Activated CD8-positive, alpha-beta T cell treated with anti-CD3 and anti-CD28 coated beads for 36 hours (primary cell): ENCODE results near the gene MACROD1. TPM values are rescaled to one million over a fixed set of nuclear protein-coding genes. Genes with fewer than 3 reads are reported as not detected.

Experiments
- ATAC-seq: fragments of 200-7000 bp; cut with Tn5 transposase; one replicate; pipeline ENCODE4 v1.10.0; 2021; ENCODE audit warnings: mild to moderate bottlenecking, moderate library complexity
- CTCF ChIA-PET: fragments of 350-600 bp; sonication (Branson Sonifier 250); formaldehyde crosslinking; loops from one replicate; lab custom pipeline; 2021; ENCODE audit warnings: antibody characterized with exemption; lab: Charles Lee
- POLR2A ChIA-PET: fragments of 350-600 bp; sonication (Branson Sonifier 250); formaldehyde crosslinking; loops from one replicate; lab custom pipeline; 2021; ENCODE audit warnings: antibody characterized with exemption; lab: Charles Lee
- DNase-seq: peaks from one replicate; pipeline ENCODE4 v3.0.0-alpha.2; 2020
- H3K27ac Mint-ChIP-seq: one replicate; pipeline ENCODE4 v1.8.0; 2021; ENCODE audit warnings: mild to moderate bottlenecking, mixed read lengths
- H3K27me3 Mint-ChIP-seq: one replicate; pipeline ENCODE4 v1.8.0; 2021; ENCODE audit warnings: mixed read lengths
- H3K36me3 Mint-ChIP-seq: one replicate; pipeline ENCODE4 v1.8.0; 2021; ENCODE audit warnings: low read depth, mixed read lengths
- H3K4me1 Mint-ChIP-seq: one replicate; pipeline ENCODE4 v1.8.0; 2021; ENCODE audit warnings: low read depth, mixed read lengths
- H3K4me3 Mint-ChIP-seq: one replicate; pipeline ENCODE4 v1.8.0; 2021; ENCODE audit warnings: mild to moderate bottlenecking, moderate library complexity, mixed read lengths
- H3K9me3 Mint-ChIP-seq: one replicate; pipeline ENCODE4 v1.8.0; 2021; ENCODE audit warnings: mixed read lengths
- intact Hi-C: fragments of 100-400 bp; cut with micrococcal nuclease; formaldehyde crosslinking; loops from one replicate; pipeline ENCODE4 v1.10.0; 2022
- total RNA-seq, 2 experiments: library from RNA; stranded (reverse); gene quantifications; one replicate each; pipeline ENCODE4 v1.2.3, GENCODE V29; 2021
- TF ChIP-seq, protein P1 (sequence below): fragments of 200-600 bp; IDR thresholded peaks from one replicate; pipeline ENCODE4 v1.8.0; 2022; ENCODE audit warnings: antibody characterized with exemption, mild to moderate bottlenecking

MACROD1 gene
- total RNA-seq, 2 experiments from 2014 or later: 38.7 to 38.8 TPM

DNA sequence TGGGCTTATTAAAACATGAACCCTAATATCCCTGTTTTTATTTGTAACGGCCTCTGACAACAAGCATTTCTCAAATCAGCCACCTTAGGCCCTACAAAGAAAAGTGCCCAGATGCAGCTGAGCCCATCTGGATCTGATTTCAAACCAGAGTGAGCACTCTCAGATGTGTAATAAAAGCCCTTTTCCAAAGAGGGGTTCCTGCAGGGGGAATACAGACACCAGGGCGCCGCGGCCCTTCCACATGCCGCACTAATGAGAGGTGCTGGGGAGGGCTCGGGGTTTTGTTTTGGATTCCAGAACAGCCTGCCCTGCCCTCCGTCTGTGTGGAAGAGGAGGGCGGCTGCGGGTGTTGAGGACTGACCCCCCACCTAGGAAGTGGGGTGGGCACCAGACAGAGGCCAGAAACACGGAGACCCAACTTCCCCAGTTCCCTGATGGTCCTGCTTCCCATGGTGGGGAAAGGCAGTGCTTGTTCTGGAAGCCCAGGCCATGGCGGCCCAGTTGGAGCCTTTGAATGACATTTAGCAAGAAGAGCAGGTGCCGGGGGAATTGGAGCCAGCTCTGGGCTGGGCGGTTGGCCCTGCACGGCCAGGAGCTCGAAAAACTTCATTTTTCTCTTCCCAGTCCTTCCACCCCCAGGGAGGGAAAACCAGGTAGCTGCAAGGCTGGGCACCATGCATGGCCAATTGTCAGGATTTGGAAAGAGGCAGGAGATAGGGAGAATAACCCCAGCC is 63.7 kb downstream of the MACROD1 start:
- H3K9me3 Mint-ChIP-seq: no peaks in the 10 kb centered on the region
- H3K27ac Mint-ChIP-seq: no peak overlapping the region
- H3K4me3 Mint-ChIP-seq: no peak overlapping the region
- DNase-seq: no peak
- H3K36me3 Mint-ChIP-seq: no peaks in the 10 kb centered on the region
- intact Hi-C loops: no loop called here
- H3K4me1 Mint-ChIP-seq: no peaks in the 10 kb centered on the region
- no peak for ATAC-seq
- no peaks in the 10 kb centered on the region for H3K27me3 Mint-ChIP-seq
- TF ChIP-seq, protein P1, sequence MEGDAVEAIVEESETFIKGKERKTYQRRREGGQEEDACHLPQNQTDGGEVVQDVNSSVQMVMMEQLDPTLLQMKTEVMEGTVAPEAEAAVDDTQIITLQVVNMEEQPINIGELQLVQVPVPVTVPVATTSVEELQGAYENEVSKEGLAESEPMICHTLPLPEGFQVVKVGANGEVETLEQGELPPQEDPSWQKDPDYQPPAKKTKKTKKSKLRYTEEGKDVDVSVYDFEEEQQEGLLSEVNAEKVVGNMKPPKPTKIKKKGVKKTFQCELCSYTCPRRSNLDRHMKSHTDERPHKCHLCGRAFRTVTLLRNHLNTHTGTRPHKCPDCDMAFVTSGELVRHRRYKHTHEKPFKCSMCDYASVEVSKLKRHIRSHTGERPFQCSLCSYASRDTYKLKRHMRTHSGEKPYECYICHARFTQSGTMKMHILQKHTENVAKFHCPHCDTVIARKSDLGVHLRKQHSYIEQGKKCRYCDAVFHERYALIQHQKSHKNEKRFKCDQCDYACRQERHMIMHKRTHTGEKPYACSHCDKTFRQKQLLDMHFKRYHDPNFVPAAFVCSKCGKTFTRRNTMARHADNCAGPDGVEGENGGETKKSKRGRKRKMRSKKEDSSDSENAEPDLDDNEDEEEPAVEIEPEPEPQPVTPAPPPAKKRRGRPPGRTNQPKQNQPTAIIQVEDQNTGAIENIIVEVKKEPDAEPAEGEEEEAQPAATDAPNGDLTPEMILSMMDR: no peak
- ChIA-PET POLR2A (no interaction called here), CTCF (interaction anchor here (0.7 kb wide), 1 partner anchor 107 kb away, joined by 3 read pairs; no protein-coding TSS in a partner anchor)

DNA sequence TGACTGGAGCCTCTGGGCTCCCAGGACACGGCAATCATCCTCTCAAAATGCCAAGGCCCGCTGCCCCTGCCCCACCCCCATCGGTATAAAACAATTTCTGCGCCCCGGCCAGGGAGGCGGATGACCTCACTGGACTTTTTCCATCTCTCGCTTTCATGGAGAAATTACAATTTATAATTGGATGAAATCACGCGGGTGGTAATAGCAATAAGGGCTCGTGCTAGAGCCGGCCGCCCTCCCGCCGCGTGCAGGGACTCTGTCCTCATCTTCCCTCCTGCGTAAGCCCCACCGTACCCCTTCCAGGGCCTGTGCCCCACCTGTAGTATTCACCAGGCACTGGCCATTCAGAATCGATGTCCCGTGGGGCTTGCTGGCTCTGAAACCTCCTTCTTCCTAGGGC is 64.5 kb downstream of the MACROD1 start:
- ChIA-PET CTCF (no interaction called here), POLR2A (no interaction called here)
- Mint-ChIP-seq H3K4me3 (no peak overlapping the region), H3K4me1 (no peaks in the 10 kb centered on the region), H3K27ac (no peak overlapping the region), H3K9me3 (no peaks in the 10 kb centered on the region), H3K36me3 (no peaks in the 10 kb centered on the region), H3K27me3 (no peaks in the 10 kb centered on the region)
- no peak for ATAC-seq
- intact Hi-C loops: no loop called here
- TF ChIP-seq, protein P1: no peak
- DNase-seq: no peak

DNA sequence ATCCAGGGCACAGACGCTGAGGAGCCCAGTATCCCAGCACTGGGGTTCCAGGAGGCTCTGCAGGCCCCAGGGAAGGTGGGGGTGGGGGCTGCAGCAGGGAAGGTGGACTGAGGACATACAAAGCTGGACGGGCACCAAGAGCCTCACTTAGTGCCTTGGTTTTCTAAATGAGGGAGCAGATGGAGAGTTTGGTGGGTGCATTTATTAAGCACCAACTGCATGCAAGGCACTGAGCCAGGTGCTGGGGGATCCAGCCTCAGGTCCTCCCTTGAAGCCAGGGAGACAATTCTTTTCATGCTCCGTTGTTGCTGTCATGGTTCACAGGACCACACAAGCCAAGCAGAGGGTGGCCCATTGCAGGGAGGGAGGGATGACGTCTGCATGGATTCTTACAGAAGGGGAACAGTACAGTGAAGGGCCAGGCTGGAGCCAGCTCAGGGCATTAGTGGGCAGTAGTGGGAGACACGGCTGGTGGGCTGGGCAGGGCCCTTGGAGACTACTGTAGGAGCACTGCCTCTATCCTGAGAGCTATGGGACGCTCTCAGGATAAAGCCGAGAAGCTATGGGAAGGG is 65.0 kb downstream of the MACROD1 start:
- ChIA-PET POLR2A (interaction anchor here (0.5 to 0.9 kb wide), 2 partner anchors 15 to 566 kb away, joined by 3 to 5 read pairs; no protein-coding TSS in a partner anchor), CTCF (no interaction called here)
- Mint-ChIP-seq H3K4me3 (no peak overlapping the region), H3K36me3 (no peaks in the 10 kb centered on the region), H3K4me1 (no peaks in the 10 kb centered on the region), H3K27me3 (no peaks in the 10 kb centered on the region), H3K9me3 (no peaks in the 10 kb centered on the region), H3K27ac (no peak overlapping the region)
- ATAC-seq: no peak
- TF ChIP-seq, protein P1: no peak
- intact Hi-C loops: no loop called here
- no peak for DNase-seq

DNA sequence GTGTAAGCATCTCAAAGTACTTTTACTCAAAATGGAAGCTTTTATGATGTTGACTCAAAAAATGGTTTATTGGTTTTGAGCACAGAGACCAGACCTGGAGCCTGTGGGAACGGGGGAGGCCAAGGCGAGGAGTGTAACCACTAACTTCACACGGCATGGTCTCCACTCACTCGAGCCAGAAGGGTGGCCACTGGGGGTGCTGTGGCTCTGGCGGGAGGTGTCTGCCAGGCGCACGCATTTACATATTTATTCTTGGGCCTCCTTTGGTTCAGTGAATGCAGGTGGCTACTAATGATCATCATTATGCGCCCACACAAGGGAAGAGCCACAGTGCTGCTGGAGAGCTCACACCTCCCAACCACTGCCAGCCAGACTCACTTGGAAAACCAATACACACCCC is 65.6 kb downstream of the MACROD1 start:
- intact Hi-C loops: no loop called here
- no peak overlapping the region for H3K4me3 Mint-ChIP-seq
- DNase-seq (no peak), ATAC-seq (no peak)
- H3K36me3 Mint-ChIP-seq: no peaks in the 10 kb centered on the region
- no peaks in the 10 kb centered on the region for H3K4me1 Mint-ChIP-seq
- H3K9me3 Mint-ChIP-seq: no peaks in the 10 kb centered on the region
- ChIA-PET CTCF (no interaction called here), POLR2A (interaction anchor here (0.5 to 0.9 kb wide), 2 partner anchors 14 to 565 kb away, joined by 3 to 5 read pairs; no protein-coding TSS in a partner anchor)
- H3K27ac Mint-ChIP-seq: no peak overlapping the region
- TF ChIP-seq, protein P1: no peak
- no peaks in the 10 kb centered on the region for H3K27me3 Mint-ChIP-seq

DNA sequence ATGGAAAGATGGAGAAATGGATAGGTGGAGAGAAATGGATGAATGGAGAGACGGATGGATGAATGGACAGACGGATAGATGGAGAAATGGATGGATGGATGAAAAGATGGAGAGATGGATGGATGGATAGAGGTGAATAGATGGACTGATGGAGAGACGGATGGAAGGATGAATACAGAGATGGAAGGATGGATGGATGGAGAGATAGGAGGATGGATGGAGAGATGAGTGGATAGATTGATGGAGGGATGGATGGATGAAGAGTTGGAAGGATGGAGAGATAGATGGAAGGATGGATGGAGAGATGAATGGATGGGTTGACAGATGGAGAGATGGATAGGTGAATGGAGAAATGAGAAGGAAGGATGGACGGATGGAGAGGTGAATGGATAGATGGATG is 66.5 kb downstream of the MACROD1 start:
- CTCF ChIA-PET: no interaction called here
- H3K4me3 Mint-ChIP-seq: no peak overlapping the region
- no peaks in the 10 kb centered on the region for H3K27me3 Mint-ChIP-seq
- TF ChIP-seq, protein P1: peak; percentile 47
- DNase-seq (no peak), ATAC-seq (no peak)
- H3K27ac Mint-ChIP-seq: no peak overlapping the region
- H3K4me1 Mint-ChIP-seq: no peaks in the 10 kb centered on the region
- intact Hi-C loops: no loop called here
- POLR2A ChIA-PET: no interaction called here
- H3K36me3 Mint-ChIP-seq: no peaks in the 10 kb centered on the region
- no peaks in the 10 kb centered on the region for H3K9me3 Mint-ChIP-seq
